Tibial artery (tissue), 4 donors: ENCODE measurements around the gene RARG.

Source experiments
- DNase-seq, 2 donors: peaks; one replicate each; pipeline ENCODE4 v3.0.0-alpha.2; 2019
- H3K27ac ChIP-seq, 2 donors: fragments of 200-600 bp; sonication (generic) in 1 of 2; 1 replicate in 1 of 2; 2 replicates in 1 of 2; pipeline ENCODE4 v1.5.1; 2018 to 2019; ENCODE audit warnings: mild to moderate bottlenecking in 1 of 2
- H3K27me3 ChIP-seq, 2 donors: fragments of 200-600 bp; sonication (generic) in 1 of 2; one replicate each; pipeline versions ENCODE4 v1.5.1 to v1.6.0; 2016 to 2019
- H3K36me3 ChIP-seq, 3 donors: fragments of 200-600 bp; sonication (generic) in 2 of 3; one replicate each; pipeline ENCODE4 v1.5.1; 2016 to 2019; ENCODE audit warnings: mild to moderate bottlenecking in 2 of 3
- H3K4me1 ChIP-seq, 4 donors: fragments of 200-600 bp; sonication (generic) in 2 of 4; 1 replicate in 3 of 4; 2 replicates in 1 of 4; pipeline ENCODE4 v1.5.1; 2016 to 2019
- H3K4me3 ChIP-seq, 2 donors: fragments of 200-600 bp; sonication (generic) in 1 of 2; 1 replicate in 1 of 2; 2 replicates in 1 of 2; pipeline ENCODE4 v1.5.1; 2018 to 2019; ENCODE audit warnings: mild to moderate bottlenecking in 2 of 2
- H3K9me3 ChIP-seq, 3 donors: fragments of 200-600 bp; sonication (generic) in 1 of 3; one replicate each; pipeline ENCODE4 v1.5.1; 2016 to 2019
- intact Hi-C: fragments of 100-400 bp; cut with DNase I; formaldehyde crosslinking; loops from one replicate; pipeline ENCODE4 v1.15.0; 2023; ENCODE audit warnings: low total_unique reads
- TF ChIP-seq, protein P1 (sequence below), 2 experiments: fragments of 200-600 bp in 1 of 2; fragments of 450-650 bp in 1 of 2; IDR thresholded peaks; one replicate each; pipeline ENCODE4 v1.5.1; 2017 to 2019; ENCODE audit warnings: antibody characterized with exemption in 2 of 2, mild to moderate bottlenecking in 1 of 2, moderate library complexity in 1 of 2

Gene RARG

DNA sequence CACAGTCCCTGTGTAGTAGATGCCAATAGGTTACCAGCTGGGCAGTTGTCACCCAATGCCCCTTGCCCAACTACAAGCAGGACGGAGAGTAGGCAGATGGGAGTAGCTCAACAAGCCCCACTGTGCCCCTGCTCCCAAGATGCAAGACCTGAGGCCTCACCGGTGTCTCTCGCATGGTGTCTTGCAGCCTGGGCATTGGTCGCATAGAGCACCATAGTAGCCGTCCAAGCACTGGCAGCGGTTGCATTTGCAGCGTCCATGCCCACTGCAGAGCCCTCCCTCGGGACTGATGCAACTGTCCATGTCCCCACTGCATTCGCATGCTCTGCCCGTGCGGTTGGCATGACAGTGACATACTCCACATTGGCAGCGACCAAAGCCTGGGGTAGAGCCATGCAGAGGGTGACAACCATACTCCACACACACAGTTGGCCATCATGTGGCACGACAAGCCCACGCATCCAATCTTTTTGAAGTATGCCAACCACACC is 39.4 kb downstream of the RARG start:
- Histone ChIP-seq H3K4me3 (no peak overlapping the region), H3K36me3 (peaks cover 7 to 28% (median 17%) of the 10 kb centered on the region in 3 donors), H3K27me3 (no peaks in the 10 kb centered on the region), H3K27ac (no peak overlapping the region), H3K4me1 (peaks cover 0 to 12% (median 8%) of the 10 kb centered on the region in 4 donors), H3K9me3 (no peaks in the 10 kb centered on the region)
- TF ChIP-seq, protein P1, sequence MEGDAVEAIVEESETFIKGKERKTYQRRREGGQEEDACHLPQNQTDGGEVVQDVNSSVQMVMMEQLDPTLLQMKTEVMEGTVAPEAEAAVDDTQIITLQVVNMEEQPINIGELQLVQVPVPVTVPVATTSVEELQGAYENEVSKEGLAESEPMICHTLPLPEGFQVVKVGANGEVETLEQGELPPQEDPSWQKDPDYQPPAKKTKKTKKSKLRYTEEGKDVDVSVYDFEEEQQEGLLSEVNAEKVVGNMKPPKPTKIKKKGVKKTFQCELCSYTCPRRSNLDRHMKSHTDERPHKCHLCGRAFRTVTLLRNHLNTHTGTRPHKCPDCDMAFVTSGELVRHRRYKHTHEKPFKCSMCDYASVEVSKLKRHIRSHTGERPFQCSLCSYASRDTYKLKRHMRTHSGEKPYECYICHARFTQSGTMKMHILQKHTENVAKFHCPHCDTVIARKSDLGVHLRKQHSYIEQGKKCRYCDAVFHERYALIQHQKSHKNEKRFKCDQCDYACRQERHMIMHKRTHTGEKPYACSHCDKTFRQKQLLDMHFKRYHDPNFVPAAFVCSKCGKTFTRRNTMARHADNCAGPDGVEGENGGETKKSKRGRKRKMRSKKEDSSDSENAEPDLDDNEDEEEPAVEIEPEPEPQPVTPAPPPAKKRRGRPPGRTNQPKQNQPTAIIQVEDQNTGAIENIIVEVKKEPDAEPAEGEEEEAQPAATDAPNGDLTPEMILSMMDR (IDR thresholded peaks at IDR 0.05) = no peak
- no peak for DNase-seq
- intact Hi-C loops = no loop called here

- TF ChIP-seq, protein P1 (IDR thresholded peaks at IDR 0.05) = no peak
- Histone ChIP-seq H3K9me3 (no peaks in the 10 kb centered on the region), H3K4me1 (peaks cover 0 to 8% (median 4%) of the 10 kb centered on the region in 4 donors), H3K4me3 (no peak overlapping the region), H3K27me3 (no peaks in the 10 kb centered on the region), H3K36me3 (peaks cover 13 to 33% (median 22%) of the 10 kb centered on the region in 3 donors), H3K27ac (no peak overlapping the region)
- DNase-seq = peak in 1 of 2 donors; percentile 59
- intact Hi-C loops = no loop called here
Measured at GRCh38 chr12:53191885-53192530, 40.0 kb downstream of the RARG start.

DNA sequence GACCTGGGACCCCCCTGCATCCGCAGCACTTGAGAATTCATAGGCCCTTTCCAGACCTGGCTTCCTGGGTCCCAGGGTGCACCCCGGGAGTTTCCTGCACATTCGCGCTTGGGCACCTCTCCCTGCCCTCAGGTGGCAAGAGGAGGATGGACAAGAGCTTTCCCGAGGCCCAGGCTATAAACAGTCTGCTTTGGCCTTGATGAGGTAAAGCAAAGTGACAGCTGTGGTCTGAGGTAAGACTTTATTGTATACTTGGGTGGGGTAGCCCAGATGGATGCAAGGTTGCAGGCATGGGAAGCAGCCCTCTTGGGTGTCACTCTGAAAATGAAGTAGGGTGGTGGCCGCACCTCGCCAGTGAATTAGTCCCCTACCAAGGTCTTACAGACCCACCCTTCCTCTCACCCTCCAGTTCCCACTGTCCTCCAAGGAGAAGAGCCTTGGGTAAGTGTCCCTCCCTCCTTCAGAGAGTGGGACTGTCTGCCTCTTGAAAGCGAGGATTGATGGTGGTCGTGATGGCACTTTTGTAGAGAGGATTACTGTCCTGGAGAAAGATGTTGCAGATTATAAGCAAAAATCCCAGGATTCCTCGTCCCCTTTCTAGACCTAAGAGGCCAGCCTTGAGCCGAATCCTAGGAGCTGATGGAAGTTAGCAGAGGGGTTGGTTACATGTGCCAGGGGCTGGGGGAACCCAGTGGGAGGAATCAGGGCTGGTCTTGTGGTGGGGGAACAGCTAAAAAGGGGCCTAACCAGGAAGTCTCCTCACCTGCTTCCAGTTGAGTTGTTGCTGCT is 40.7 kb downstream of the RARG start:
- intact Hi-C loops = no loop called here
- Histone ChIP-seq H3K36me3 (peaks cover 20 to 40% (median 30%) of the 10 kb centered on the region in 3 donors), H3K27ac (no peak overlapping the region), H3K4me3 (no peak overlapping the region), H3K27me3 (no peaks in the 10 kb centered on the region), H3K9me3 (no peaks in the 10 kb centered on the region), H3K4me1 (peaks cover 0 to 8% (median 4%) of the 10 kb centered on the region in 4 donors)
- DNase-seq = peak in 1 of 2 donors; percentile 45
- TF ChIP-seq, protein P1 (IDR thresholded peaks at IDR 0.05) = no peak

DNA sequence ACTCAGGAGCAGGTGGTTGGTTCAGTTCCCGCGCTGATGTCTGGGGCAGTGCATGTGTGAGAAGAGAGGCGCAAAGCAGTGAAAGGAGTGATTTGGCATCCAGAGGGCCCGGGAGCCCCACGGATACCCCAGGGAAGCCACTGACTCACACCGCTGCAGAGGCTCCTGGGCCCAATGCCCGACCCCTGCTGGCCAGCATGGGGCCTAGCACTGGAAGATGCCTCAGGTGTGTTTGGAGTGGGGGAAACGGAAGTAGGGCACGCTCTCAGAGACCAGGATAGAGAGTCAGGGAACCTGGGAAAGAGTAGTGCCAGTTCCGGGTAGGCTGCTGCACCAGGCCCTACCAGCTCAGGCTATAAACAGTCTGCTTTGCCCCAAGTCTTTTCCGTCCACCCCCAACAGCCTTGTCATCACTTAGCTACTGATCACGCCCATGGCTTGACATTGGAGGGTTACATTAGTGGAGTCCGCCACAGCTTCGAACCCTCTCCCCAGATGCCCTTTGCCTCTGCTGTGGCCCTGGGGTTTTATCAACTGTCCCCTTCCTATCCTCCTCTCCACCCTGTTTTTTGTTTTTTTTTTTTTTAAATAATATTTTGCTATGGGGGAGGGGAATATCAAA is 41.8 kb downstream of the RARG start:
- H3K9me3 ChIP-seq = no peaks in the 10 kb centered on the region
- peak; percentile 58 to 78 for DNase-seq
- H3K27me3 ChIP-seq = no peaks in the 10 kb centered on the region
- peaks cover 30 to 51% (median 40%) of the 10 kb centered on the region in 3 donors for H3K36me3 ChIP-seq
- TF ChIP-seq, protein P1 (IDR thresholded peaks at IDR 0.05) = peak; percentile 81 to 83
- peaks cover 0 to 14% (median 4%) of the 10 kb centered on the region in 4 donors for H3K4me1 ChIP-seq
- peak overlapping the region; percentile 9 to 47 for H3K27ac ChIP-seq
- no peak overlapping the region for H3K4me3 ChIP-seq
- intact Hi-C loops = no loop called here

DNA sequence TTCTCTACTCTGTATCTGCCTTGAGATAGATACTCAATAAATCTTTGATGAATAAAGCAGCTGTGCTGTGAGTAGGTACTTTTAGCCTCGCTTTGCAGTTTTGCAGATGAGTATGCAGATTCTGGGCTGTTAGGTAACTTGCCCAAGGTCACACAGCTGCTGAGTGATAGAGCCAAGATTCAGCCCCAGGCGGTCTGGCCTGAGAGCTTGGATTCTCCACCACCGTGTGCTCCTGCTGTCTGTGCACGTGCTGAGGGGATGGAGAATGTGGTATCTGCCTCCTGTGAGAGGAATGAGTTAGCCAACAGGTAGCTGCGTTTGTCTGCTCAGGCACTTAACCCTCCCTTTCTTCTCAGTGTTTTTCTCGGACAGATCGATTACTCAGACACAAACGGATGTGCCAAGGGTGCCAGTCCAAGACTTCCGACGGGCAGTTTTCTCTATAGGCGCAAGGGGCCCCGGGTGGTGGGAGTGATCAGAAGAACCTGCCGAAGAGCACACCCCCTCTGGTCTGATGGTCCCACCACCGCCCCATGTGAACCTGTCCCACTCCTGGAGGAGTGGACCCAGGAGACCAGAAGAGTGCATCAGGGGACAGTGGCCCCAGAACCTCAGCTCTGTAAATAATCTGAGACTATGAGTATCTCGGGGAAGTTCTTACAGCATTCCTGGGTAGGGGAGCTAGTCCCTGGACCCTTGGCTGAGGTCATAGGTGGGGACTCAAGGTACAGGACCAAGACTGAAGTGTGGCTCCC is 44.7 kb downstream of the RARG start:
- Histone ChIP-seq H3K4me3 (no peak overlapping the region), H3K4me1 (peaks cover 0 to 41% (median 29%) of the 10 kb centered on the region in 4 donors), H3K27me3 (no peaks in the 10 kb centered on the region), H3K9me3 (no peaks in the 10 kb centered on the region), H3K36me3 (peaks cover 48 to 78% (median 54%) of the 10 kb centered on the region in 3 donors), H3K27ac (no peak overlapping the region)
- intact Hi-C loops = no loop called here
- peak in 1 of 2 donors; percentile 46 for DNase-seq
- TF ChIP-seq, protein P1 (IDR thresholded peaks at IDR 0.05) = no peak
